ENCODE measurements around the gene AIFM3.
"Not testable (repeated sequence)": the region's sequence is repeated elsewhere in the genome, so short reads cannot be mapped to it uniquely, and the experiment has no call there.

AIFM3 gene

GRCh38 chr22:21009208-21009607, 42.2 kb downstream of the AIFM3 start:
- H3K27ac Mint-ChIP-seq (ENCODE audit: low read depth); H3K4me1 Mint-ChIP-seq; H3K27me3 Mint-ChIP-seq; H3K36me3 Mint-ChIP-seq (ENCODE audit: insufficient read depth); DNase-seq (ENCODE audit: low spot score in 2 of 2); H3K4me3 Mint-ChIP-seq; ATAC-seq (replicated peaks; ENCODE audit: extremely low read depth, poor library complexity, severe bottlenecking); H3K9me3 Mint-ChIP-seq: not testable (repeated sequence)

- DNase-seq (ENCODE audit: low spot score in 2 of 2), result no peak
- H3K9me3 Mint-ChIP-seq, result no peaks in the 10 kb centered on the region
- peaks cover 11% of the 10 kb centered on the region for H3K4me1 Mint-ChIP-seq
- no peak for ATAC-seq (replicated peaks; ENCODE audit: extremely low read depth, poor library complexity, severe bottlenecking)
- no peak overlapping the region for H3K27ac Mint-ChIP-seq (ENCODE audit: low read depth)
- no peaks in the 10 kb centered on the region for H3K36me3 Mint-ChIP-seq (ENCODE audit: insufficient read depth)
- H3K4me3 Mint-ChIP-seq, result no peak overlapping the region
- H3K27me3 Mint-ChIP-seq, result no peaks in the 10 kb centered on the region
Observed at GRCh38 chr22:21009638-21010425, 42.8 kb downstream of the AIFM3 start.

DNA sequence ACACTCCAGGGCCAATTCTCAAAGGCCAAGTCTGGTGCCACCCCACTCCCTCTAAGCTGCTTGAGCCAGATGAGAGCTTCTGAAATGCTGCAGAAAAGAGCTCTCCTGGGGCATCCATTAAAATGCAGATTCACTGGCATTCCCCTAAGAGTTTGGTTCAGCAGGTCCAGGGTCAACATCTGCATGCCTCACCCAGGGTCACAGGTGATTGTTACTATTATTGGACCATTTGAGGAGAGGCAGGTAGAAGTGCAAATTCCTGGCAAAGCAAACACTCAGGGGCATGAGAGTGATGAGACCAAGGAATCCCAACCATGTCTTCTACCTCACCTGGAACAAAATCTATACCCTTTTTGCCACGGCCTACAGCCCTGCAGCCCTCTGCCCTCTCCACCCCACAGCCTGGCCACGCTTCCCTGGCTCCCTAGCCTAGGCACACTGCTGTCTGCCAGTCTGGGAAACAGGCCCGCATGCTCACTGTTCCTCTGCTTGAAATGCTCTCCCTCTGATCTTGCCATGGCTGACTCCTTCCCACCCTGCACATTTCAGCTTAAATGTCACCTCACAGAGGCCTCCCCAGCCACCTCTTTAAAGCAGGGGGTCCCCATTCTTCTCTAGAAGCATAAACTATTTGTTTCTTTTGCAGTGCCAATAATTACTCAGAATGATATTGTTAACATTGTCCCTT, 43.5 kb downstream of the AIFM3 start:
- Mint-ChIP-seq H3K27me3 (no peaks in the 10 kb centered on the region), H3K4me3 (no peak overlapping the region), H3K4me1 (peaks cover 17% of the 10 kb centered on the region), H3K27ac (ENCODE audit: low read depth) (no peak overlapping the region), H3K9me3 (no peaks in the 10 kb centered on the region), H3K36me3 (ENCODE audit: insufficient read depth) (no peaks in the 10 kb centered on the region)
- DNase-seq (ENCODE audit: low spot score in 2 of 2), result no peak
- no peak for ATAC-seq (replicated peaks; ENCODE audit: extremely low read depth, poor library complexity, severe bottlenecking)

DNA sequence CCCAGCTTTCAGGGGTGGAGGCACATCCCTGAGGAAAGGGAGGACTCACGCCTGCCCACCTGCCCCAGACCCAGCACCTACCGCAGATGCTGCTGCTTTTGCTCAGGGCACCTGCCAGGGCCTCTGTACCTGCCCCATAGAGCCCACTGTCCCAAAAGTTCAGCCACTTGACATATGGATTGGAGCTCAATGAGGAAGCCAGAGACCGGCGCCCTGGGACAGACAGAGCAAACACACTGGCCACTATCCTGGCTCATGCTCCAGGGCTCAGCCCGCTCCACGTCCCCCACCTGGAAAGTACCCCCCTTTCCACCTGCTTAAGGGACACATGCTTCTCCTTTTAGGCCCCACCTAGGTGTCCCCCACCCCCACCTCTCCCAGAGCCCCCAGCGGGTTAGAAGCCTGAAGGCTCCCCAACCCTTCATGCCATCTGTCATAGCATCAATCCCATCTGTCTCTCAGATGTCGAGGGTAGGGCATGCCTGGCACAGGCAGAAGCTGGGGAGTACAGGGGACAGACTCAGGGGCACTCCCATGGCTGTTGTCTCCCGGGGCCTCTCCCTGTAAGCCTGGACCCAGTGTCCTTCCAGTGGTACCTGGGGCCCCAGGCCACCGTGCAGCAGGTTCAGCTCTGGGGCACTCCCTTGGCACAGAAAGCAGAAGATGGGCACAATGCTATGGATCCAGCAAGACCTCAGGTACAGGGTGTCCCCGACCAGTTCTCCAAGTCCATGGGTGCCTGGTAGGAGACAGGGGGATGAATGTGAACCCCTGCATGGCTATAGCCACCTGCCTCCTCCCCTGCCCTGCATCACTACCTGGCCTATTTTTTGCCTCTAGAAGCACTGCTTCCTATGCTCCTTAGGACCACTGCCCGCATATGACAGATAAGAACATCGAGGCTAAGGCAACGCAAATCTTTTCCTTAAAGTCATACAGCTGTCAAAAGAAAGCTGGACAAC, 45.7 kb downstream of the AIFM3 start:
- H3K4me1 Mint-ChIP-seq, result peaks cover 27% of the 10 kb centered on the region
- no peaks in the 10 kb centered on the region for H3K27me3 Mint-ChIP-seq
- H3K9me3 Mint-ChIP-seq, result no peaks in the 10 kb centered on the region
- H3K27ac Mint-ChIP-seq (ENCODE audit: low read depth), result peak overlapping the region; percentile 95
- no peaks in the 10 kb centered on the region for H3K36me3 Mint-ChIP-seq (ENCODE audit: insufficient read depth)
- peak overlapping the region; percentile 38 for H3K4me3 Mint-ChIP-seq
- ATAC-seq (replicated peaks; ENCODE audit: extremely low read depth, poor library complexity, severe bottlenecking) (no peak), DNase-seq (ENCODE audit: low spot score in 2 of 2) (no peak)

GRCh38 chr22:21013657-21014201, 46.7 kb downstream of the AIFM3 start:
- peaks cover 27% of the 10 kb centered on the region for H3K4me1 Mint-ChIP-seq
- DNase-seq (ENCODE audit: low spot score in 2 of 2) (no peak), ATAC-seq (replicated peaks; ENCODE audit: extremely low read depth, poor library complexity, severe bottlenecking) (no peak)
- peak overlapping the region; percentile 95 for H3K27ac Mint-ChIP-seq (ENCODE audit: low read depth)
- H3K36me3 Mint-ChIP-seq (ENCODE audit: insufficient read depth), result no peaks in the 10 kb centered on the region
- no peaks in the 10 kb centered on the region for H3K9me3 Mint-ChIP-seq
- H3K4me3 Mint-ChIP-seq, result peak overlapping the region; percentile 80
- no peaks in the 10 kb centered on the region for H3K27me3 Mint-ChIP-seq

DNA sequence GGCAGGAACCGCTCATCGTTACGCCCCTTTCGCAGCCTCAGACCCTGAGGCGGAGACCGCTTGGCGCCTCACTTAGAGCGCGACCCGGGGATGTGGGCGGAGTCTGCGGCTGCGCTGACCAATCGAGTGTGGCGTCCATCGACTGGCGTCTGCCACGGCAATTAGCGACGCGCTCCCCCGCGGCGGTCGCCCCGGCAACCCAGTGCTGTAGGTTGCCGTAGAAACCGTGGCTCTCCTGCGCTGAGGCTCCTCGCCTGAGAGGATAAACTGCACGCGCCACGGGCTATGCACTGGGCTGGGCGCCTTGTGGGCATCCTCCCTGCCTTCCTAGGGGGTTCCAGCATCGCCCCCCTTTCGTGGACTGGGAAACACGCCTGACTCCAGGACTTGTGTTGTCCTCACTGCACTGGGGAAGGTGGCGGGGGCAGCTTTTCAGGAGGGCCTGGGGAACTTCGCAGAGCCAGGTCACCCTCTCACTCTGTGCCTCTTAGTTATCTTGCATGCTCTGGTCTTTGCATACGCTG, 47.2 kb downstream of the AIFM3 start:
- no peaks in the 10 kb centered on the region for H3K36me3 Mint-ChIP-seq (ENCODE audit: insufficient read depth)
- peak; percentile 69 to 79 for DNase-seq (ENCODE audit: low spot score in 2 of 2)
- peaks cover 27% of the 10 kb centered on the region for H3K4me1 Mint-ChIP-seq
- ATAC-seq (replicated peaks; ENCODE audit: extremely low read depth, poor library complexity, severe bottlenecking), result peak; percentile 89
- no peaks in the 10 kb centered on the region for H3K9me3 Mint-ChIP-seq
- H3K27me3 Mint-ChIP-seq, result no peaks in the 10 kb centered on the region
- peak overlapping the region; percentile 95 for H3K27ac Mint-ChIP-seq (ENCODE audit: low read depth)
- peak overlapping the region; percentile 80 for H3K4me3 Mint-ChIP-seq

GRCh38 chr22:21014726-21015465, 47.8 kb downstream of the AIFM3 start, which contains the start of gene P2RX6:
TSS of gene P2RX6 (plus strand) at chr22:21015165. CDS start at chr22:21015175, 10 bp downstream.
- H3K4me1 Mint-ChIP-seq, result peaks cover 27% of the 10 kb centered on the region
- ATAC-seq (replicated peaks; ENCODE audit: extremely low read depth, poor library complexity, severe bottlenecking) (no peak), DNase-seq (ENCODE audit: low spot score in 2 of 2) (no peak)
- no peaks in the 10 kb centered on the region for H3K36me3 Mint-ChIP-seq (ENCODE audit: insufficient read depth)
- H3K9me3 Mint-ChIP-seq, result no peaks in the 10 kb centered on the region
- H3K27me3 Mint-ChIP-seq, result no peaks in the 10 kb centered on the region
- peak within 1 kb of the TSS; percentile 95 for H3K27ac Mint-ChIP-seq (ENCODE audit: low read depth)
- peak within 1 kb of the TSS; percentile 80 for H3K4me3 Mint-ChIP-seq

DNA sequence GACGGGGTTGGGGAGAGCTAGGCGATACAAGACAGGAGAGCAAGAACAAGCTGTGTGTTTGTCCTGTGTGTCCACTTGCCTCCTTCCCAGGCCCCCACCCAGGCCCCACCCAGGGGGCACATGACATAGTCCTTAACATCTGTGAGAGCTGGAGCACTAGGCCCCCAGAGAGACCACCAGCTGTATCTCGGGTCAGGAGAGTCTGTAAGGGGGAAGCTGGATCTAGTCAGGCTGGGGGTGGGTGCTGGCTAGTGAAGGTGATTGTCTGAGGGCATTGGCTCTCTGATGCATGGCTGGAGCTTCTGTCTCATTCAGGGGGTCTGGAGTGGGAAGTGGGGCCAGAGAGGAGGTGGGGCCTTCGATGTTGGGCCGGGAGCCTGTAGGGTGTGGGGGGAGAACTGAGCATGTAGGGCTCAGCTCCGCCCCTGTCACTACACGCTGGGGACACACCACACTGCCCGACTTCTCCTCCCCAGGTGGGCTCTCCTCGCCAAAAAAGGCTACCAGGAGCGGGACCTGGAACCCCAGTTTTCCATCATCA, 48.5 kb downstream of the AIFM3 start:
- no peak for DNase-seq (ENCODE audit: low spot score in 2 of 2)
- no peaks in the 10 kb centered on the region for H3K36me3 Mint-ChIP-seq (ENCODE audit: insufficient read depth)
- H3K27ac Mint-ChIP-seq (ENCODE audit: low read depth), result peak overlapping the region; percentile 95
- no peak for ATAC-seq (replicated peaks; ENCODE audit: extremely low read depth, poor library complexity, severe bottlenecking)
- H3K4me1 Mint-ChIP-seq, result peaks cover 27% of the 10 kb centered on the region
- no peak overlapping the region for H3K4me3 Mint-ChIP-seq
- no peaks in the 10 kb centered on the region for H3K9me3 Mint-ChIP-seq
- H3K27me3 Mint-ChIP-seq, result no peaks in the 10 kb centered on the region

DNA sequence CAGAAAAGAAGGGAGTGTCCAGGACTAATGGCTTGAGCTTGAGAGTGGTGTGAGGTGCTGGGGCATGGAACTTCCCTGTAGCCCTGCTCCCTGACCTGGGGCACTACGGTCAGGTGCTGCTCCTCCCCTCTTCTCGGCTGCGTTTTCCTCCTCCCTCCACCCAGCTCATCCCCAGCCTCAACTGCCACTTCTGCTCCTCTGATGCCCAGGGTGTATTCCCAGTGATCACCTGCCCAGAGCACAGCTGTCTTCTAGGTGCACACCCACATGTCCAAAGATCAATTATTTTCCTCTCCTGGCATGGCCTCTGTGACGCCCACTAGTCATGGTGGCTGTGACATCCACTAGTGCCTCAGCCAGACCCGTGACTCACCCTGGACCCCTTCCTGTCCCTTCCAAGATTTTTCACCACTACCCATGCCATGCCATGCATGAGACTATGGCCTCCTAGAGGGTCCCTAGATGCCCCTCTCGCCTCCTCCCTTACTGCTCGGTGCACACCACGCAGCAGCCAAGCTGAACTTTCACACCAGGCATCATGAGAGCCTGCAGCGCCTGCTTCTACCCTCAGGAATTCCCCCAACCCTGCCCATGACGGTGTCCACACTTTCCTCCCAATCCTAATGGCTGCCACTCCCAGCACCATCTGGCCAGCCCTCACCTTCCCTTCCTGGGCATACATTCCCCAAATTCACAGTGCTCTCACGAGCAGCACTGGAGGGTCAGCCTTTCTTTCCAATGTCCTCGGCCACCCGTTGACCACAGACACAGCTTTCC, 49.8 kb downstream of the AIFM3 start:
- no peaks in the 10 kb centered on the region for H3K27me3 Mint-ChIP-seq
- DNase-seq (ENCODE audit: low spot score in 2 of 2) (no peak), ATAC-seq (replicated peaks; ENCODE audit: extremely low read depth, poor library complexity, severe bottlenecking) (no peak)
- H3K4me1 Mint-ChIP-seq, result peaks cover 27% of the 10 kb centered on the region
- no peaks in the 10 kb centered on the region for H3K9me3 Mint-ChIP-seq
- H3K27ac Mint-ChIP-seq (ENCODE audit: low read depth), result peak overlapping the region; percentile 5
- no peaks in the 10 kb centered on the region for H3K36me3 Mint-ChIP-seq (ENCODE audit: insufficient read depth)
- no peak overlapping the region for H3K4me3 Mint-ChIP-seq

- DNase-seq (ENCODE audit: low spot score in 2 of 2), result no peak
- H3K27ac Mint-ChIP-seq (ENCODE audit: low read depth), result no peak overlapping the region
- no peaks in the 10 kb centered on the region for H3K27me3 Mint-ChIP-seq
- H3K9me3 Mint-ChIP-seq, result no peaks in the 10 kb centered on the region
- peaks cover 27% of the 10 kb centered on the region for H3K4me1 Mint-ChIP-seq
- no peak for ATAC-seq (replicated peaks; ENCODE audit: extremely low read depth, poor library complexity, severe bottlenecking)
- no peak overlapping the region for H3K4me3 Mint-ChIP-seq
- no peaks in the 10 kb centered on the region for H3K36me3 Mint-ChIP-seq (ENCODE audit: insufficient read depth)
Observed at GRCh38 chr22:21018314-21018713, 51.3 kb downstream of the AIFM3 start.
